HUES48 (cell line): ENCODE results near the gene LEPROT.

Experiments used
- H3K27ac ChIP-seq: one replicate; pipeline ENCODE4 v1.7.0; 2013; ENCODE audit warnings: low read depth, low read length, inconsistent platforms
- H3K27me3 ChIP-seq: 2 replicates; pipeline ENCODE4 v1.6.1; 2013; ENCODE audit warnings: mild to moderate bottlenecking, low read length; ENCODE audit not compliant: control insufficient read depth, insufficient read depth
- H3K36me3 ChIP-seq: 2 replicates; pipeline ENCODE4 v1.6.1; 2013; ENCODE audit warnings: low read length; ENCODE audit not compliant: control insufficient read depth, insufficient read depth
- H3K4me1 ChIP-seq: 2 replicates; pipeline ENCODE4 v1.6.1; 2013; ENCODE audit warnings: mild to moderate bottlenecking, low read length; ENCODE audit not compliant: control insufficient read depth, insufficient read depth
- H3K4me3 ChIP-seq: 2 replicates; pipeline ENCODE4 v1.5.1; 2013; ENCODE audit warnings: mild to moderate bottlenecking, low read depth, low read length
- H3K9ac ChIP-seq: 2 replicates; pipeline ENCODE4 v1.6.1; 2013; ENCODE audit warnings: mild to moderate bottlenecking, low read depth, low read length, moderate library complexity
- H3K9me3 ChIP-seq: 2 replicates; pipeline ENCODE4 v1.6.1; 2013; ENCODE audit warnings: low read length; ENCODE audit not compliant: control insufficient read depth, insufficient read depth

The LEPROT gene

DNA sequence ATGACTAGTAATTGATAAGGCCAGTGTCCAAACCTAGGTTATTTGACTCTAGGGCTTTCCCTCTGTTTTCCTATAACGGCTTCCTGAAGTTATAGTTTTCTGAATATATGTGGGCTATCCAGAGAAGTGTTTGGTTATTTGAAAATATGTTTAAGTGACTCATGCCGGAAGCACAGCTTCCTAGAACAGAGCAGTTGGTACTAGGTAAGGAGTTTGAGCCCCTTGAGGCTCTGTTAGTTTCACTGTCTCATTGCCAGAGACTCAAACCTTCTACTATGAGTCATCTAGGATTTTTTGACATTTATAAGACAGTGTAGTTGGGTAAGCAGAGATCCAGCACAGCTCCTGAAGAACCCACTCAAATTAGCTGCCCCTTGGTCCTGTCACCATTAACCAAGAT lies 27.1 kb upstream of the LEPROT start:
- no peak overlapping the region for H3K9ac ChIP-seq

DNA sequence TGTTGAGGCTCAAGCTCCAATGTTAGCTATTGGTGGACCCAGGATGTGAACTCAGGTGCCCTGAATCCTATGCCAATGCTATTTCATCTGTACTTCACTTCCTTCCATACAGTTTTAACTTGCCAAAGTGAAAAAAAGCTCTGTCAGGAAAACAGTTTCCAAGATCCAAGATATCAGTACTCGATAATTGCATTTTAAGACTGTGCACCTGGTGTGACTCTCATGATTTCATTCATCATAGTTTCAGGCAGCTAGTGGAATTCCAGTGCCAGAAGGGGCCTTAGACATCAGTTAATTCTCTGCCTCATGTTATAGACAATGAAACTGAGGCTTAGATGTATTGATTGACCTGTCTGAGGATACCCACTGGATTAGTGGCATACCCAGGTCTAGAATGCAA lies 26.5 kb upstream of the LEPROT start:
- H3K27ac ChIP-seq: no peak overlapping the region
- no peaks in the 10 kb centered on the region for H3K9me3 ChIP-seq
- H3K36me3 ChIP-seq: no peaks in the 10 kb centered on the region
- no peaks in the 10 kb centered on the region for H3K27me3 ChIP-seq
- no peak overlapping the region for H3K4me3 ChIP-seq
- peaks cover 5% of the 10 kb centered on the region for H3K4me1 ChIP-seq
- no peak overlapping the region for H3K9ac ChIP-seq

More for the DNA sequence above, 27.1 kb upstream of the LEPROT start:
- Histone ChIP-seq H3K36me3 (no peaks in the 10 kb centered on the region), H3K4me1 (peaks cover 5% of the 10 kb centered on the region), H3K27ac (no peak overlapping the region), H3K27me3 (no peaks in the 10 kb centered on the region), H3K4me3 (no peak overlapping the region), H3K9me3 (no peaks in the 10 kb centered on the region)

DNA sequence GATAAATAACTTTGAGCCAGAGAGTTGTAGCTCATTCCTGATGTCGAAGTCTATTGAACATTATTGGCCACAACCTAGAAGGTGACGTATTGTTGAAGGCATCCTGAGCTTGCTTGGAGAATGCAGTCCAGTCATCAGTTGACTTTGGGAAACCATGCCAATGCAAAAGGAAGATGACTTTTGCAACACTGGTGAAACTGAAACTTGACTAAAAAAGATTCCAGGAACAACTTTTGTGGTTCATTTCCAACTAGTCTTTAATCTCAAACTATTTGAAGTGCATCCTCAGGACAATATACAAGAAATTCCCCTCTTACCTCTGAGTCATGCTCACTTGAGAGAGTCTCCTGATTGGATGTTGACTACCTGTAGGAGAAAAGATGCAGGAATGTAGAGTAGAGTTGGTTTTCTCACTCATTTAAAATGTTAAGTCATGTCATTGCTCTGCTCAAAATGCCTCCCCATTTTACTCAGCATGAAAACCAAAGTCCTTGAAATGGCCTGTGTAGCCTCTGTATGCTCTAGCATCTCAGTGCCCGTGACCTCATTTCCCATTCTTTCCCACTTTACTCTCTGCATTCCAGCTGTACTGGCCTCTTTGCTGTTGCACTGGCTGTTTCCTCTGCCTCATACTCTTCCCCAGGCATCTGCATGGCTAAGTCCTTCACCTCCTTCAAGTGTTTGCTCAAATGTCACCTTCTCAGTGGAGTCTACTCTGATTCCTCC lies 24.4 kb upstream of the LEPROT start:
- Histone ChIP-seq H3K9ac (no peak overlapping the region), H3K36me3 (no peaks in the 10 kb centered on the region), H3K27me3 (no peaks in the 10 kb centered on the region), H3K27ac (peak overlapping the region; percentile 62), H3K4me3 (no peak overlapping the region), H3K4me1 (peaks cover 5% of the 10 kb centered on the region), H3K9me3 (no peaks in the 10 kb centered on the region)

DNA sequence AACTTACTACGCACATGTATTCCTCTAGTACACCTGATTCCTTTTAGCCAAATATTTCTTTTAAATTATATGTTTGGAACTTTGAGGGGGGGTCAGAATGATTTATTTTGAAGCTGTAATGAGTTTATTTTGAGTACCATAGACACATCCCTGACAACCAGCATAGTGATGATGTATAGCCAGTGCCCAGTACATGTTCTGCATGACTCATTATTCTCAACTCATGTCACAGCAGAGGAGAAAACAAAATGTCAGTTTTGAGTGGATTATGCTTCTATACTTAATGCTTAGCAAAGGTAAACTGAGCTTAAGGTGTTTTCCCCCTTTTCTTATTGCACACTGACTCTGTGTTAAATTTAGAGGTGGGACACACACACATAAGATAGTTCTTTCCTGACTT lies 22.4 kb upstream of the LEPROT start:
- no peaks in the 10 kb centered on the region for H3K36me3 ChIP-seq
- H3K4me3 ChIP-seq: no peak overlapping the region
- peaks cover 5% of the 10 kb centered on the region for H3K4me1 ChIP-seq
- no peak overlapping the region for H3K9ac ChIP-seq
- no peaks in the 10 kb centered on the region for H3K27me3 ChIP-seq
- H3K27ac ChIP-seq: no peak overlapping the region
- H3K9me3 ChIP-seq: no peaks in the 10 kb centered on the region

DNA sequence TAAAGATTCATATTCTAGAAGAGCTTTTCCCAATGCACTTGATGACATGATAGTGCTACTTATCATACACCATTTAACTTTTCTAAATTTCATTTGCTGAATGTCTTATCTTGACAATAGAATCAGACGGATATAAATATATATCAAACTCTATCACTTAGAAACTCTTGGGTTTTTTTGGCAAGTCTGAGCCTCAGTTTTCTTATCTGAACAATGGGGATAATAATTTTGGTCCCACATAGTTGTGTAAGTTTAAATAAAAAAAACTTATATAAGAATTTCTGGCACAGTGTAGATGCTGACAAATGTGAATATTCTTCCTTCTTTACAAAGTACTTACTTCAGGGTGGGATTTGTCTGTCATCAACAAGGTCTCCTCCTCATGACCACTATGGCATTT lies 21.5 kb upstream of the LEPROT start:
- Histone ChIP-seq H3K36me3 (no peaks in the 10 kb centered on the region), H3K9me3 (no peaks in the 10 kb centered on the region), H3K27me3 (no peaks in the 10 kb centered on the region), H3K4me3 (no peak overlapping the region), H3K9ac (no peak overlapping the region), H3K4me1 (peaks cover 5% of the 10 kb centered on the region), H3K27ac (no peak overlapping the region)

DNA sequence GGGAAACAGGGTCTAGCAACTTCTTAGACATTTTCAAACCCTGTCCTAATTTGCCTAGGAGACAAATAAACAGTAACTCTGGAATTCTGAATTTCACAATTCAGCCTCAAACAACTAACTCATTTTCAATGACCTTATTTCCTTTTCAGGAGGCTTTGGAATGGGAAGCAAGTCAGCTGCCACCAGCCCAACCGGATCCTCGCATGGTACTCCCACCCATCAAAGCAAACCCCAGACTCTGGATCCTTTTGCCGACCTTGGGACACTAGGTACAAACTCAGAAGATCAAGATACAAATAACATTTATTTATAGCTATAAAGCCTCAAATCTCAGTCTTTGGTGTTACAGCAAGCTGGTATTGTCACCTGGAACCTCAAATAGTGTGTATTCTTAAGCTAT lies 18.9 kb upstream of the LEPROT start:
- Histone ChIP-seq H3K4me1 (no peaks in the 10 kb centered on the region), H3K9me3 (no peaks in the 10 kb centered on the region), H3K27ac (no peak overlapping the region), H3K9ac (no peak overlapping the region), H3K36me3 (no peaks in the 10 kb centered on the region), H3K4me3 (no peak overlapping the region), H3K27me3 (no peaks in the 10 kb centered on the region)

DNA sequence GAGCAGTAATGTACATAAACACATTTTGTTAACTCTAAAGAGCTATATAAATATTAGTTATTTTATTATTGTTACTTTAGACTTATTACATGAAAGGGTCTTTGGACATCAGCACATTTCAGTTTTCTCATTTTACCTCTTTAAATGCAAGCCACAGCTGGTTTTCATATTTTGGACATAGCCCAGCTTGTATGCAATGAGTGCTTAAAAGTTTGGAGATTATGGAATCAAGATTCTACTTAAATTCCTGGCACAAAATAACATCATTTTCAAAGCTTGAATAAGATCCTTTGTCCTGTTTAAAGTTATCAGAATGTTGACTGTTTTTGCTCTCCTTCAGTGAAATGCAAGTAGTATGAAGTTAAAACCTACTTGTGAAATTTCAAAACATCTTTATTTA lies 15.5 kb upstream of the LEPROT start:
- H3K4me3 ChIP-seq: no peak overlapping the region
- peaks cover 12% of the 10 kb centered on the region for H3K4me1 ChIP-seq
- H3K27me3 ChIP-seq: no peaks in the 10 kb centered on the region
- H3K9me3 ChIP-seq: no peaks in the 10 kb centered on the region
- H3K36me3 ChIP-seq: no peaks in the 10 kb centered on the region
- no peak overlapping the region for H3K9ac ChIP-seq
- no peak overlapping the region for H3K27ac ChIP-seq

DNA sequence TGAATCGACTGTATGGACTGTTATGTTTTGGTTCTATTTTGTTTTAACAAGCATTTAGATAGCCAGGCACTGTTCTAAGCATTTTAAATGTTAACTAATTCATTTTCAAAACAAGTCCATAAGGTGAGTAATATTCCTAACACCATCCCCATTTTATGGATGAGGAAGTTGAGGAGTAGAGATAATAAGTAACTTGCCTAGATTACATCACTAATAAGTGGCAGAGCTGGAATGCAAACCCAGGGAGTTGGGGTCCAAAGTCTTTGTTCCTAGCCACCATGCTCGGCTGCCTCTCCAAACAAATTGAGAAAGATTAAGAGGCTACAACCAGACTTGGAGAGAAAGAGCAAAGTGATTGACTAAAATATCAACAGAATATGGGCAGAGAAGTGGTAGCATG lies 12.6 kb upstream of the LEPROT start:
- Histone ChIP-seq H3K27me3 (no peaks in the 10 kb centered on the region), H3K9me3 (no peaks in the 10 kb centered on the region), H3K27ac (no peak overlapping the region), H3K4me1 (peaks cover 22% of the 10 kb centered on the region), H3K36me3 (no peaks in the 10 kb centered on the region), H3K9ac (no peak overlapping the region), H3K4me3 (no peak overlapping the region)

DNA sequence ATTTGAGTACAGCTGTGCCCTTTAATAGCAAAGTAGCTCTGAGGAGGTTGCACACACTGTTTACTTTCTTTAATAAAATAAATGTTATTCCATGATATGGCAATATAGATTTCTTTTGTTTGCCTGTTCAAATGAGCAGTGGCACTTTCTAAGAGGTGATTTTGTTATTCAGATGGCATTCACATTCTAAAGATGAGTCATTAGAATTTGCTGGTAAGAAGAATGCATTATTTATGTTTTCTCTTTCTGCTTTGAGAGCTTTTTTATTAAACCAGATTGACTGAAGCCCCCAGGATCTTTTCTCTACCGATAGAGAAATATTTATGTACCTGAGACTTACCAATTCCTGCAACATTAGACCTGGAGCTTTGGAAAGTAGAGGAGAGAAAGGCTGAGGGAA lies 11.2 kb upstream of the LEPROT start:
- Histone ChIP-seq H3K27ac (peak overlapping the region; percentile 17), H3K9me3 (no peaks in the 10 kb centered on the region), H3K9ac (no peak overlapping the region), H3K4me1 (peaks cover 22% of the 10 kb centered on the region), H3K36me3 (no peaks in the 10 kb centered on the region), H3K4me3 (no peak overlapping the region), H3K27me3 (no peaks in the 10 kb centered on the region)

DNA sequence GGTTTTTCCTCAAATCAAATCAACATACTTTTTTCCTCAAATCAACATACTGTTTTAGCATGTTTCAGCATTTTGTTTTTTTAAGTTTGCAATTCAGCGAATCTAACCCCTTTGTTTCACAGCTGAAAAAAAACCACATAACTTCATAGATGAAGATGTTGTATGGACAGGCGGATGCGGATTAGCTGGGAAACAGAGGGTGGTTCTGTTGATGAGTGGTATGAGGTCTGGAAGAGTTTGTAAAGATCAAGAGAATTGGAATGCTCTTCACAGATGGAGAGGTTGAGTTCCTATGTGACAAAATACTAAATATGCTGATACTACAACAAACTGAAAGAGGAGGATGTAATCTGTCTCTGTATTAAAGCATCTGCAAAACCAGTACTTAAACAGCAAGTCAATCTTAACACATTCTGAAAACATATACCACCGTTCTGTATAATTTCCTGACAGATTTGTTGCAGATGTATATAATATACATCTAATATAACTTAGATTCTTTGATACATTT lies 10.6 kb upstream of the LEPROT start:
- Histone ChIP-seq H3K4me1 (peaks cover 22% of the 10 kb centered on the region), H3K9me3 (no peaks in the 10 kb centered on the region), H3K4me3 (no peak overlapping the region), H3K36me3 (no peaks in the 10 kb centered on the region), H3K27ac (peak overlapping the region; percentile 17), H3K9ac (no peak overlapping the region), H3K27me3 (no peaks in the 10 kb centered on the region)

DNA sequence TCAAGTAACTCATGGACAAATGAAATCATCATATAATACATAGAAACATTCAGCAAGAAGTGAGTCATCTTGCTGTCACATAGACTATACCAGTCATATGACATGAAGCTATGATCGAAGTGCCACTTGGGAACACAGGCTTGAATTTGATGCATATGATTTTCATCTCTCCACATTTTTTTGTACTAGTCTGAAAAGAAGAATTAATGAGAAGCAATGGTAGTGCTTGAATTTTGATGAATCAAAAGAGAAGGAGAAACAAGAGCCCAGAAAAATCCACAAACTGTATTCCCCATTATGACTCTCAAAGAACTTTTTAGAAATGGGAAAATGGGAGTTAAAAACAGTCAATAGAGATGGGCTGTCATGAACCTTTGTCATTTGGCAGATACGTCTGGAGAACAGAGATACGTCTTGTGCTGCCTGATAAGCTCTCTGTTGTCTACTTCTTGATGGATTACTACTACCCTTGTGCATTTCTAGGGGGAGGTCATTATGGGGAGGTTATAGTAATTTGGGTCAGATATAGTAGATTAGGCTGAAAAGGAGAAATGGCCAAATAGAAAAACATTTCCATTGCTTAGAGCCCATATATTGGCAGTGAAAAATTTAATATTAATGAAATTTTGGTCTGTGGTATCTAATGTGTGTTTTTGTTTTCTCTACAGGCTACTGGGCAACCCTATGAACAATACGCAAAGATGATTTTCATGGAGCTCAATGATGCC lies 8.0 kb upstream of the LEPROT start:
- Histone ChIP-seq H3K36me3 (no peaks in the 10 kb centered on the region), H3K27ac (no peak overlapping the region), H3K4me3 (no peak overlapping the region), H3K9ac (no peak overlapping the region), H3K4me1 (peaks cover 29% of the 10 kb centered on the region), H3K9me3 (no peaks in the 10 kb centered on the region), H3K27me3 (no peaks in the 10 kb centered on the region)
